HG03378 (cell line): ENCODE data around the gene TJP3.

Experiments used
- ATAC-seq: cut with Tn5 transposase; IDR thresholded peaks from one replicate; pipeline ENCODE4 v1.9.1; 2021; ENCODE audit warnings: mild to moderate bottlenecking, moderate library complexity; ENCODE audit not compliant: unreplicated experiment

Gene TJP3

DNA sequence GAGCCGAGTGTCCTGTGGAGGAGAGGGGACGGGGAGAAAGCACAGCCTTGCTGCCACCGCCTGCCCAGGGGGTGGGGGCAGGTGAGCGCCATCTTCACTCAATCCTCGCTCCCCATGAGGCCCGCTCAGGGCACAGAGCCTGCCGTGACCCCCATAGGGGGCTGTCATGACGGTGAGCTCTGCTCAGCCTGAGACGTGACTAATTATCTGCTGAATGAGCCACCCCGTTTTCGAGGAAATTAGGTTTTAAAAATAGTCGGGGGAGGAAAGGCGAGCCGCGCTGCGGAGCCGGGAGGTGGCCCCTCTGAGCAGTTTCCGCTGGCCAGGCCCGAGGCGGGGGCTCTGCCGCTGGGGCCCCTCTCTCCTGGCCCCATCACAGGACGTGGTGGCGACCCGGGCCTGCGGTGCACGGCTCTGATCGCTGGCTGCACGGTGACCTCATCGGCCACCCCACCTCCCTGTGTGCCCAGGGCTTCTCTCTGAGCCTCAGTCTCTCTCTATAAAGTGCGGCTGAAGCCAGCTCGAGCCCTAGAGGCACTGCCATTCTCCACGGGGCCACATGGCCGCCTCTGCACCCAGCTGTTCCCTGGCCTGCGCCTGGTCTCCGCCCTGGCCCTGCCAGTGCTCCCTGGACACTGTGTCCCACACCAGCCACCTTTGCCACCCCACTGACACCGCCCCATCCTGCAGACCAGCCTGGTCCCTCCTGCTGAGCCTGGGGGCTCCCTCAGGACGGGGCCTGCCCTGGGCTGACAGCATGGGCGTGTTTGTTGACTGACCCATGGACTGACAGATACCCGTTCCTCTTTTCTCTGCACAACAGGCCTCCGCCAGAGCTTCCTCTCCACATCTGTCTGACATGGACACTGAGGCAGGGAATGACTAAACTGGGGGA lies 36.3 kb upstream of the TJP3 start:
- ATAC-seq, result no peak

DNA sequence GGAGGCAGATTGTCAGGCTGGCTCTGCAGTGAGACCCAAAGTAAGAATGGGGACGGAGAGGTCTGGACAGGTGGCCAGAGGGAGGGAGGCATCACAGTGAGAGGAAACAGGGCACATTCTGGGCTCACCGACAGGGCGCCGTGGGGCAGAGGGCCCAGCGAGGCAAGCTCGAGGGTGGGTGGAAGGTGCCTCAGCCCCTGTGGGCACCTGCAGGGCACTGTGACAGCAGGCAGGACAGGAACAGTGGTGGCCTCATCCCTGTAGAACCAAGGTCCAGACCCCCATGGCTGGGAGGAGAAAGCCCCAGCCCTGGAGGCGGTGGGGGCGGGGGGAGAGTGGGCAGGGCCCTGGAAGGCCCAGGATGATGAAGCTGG lies 35.6 kb upstream of the TJP3 start:
- no peak for ATAC-seq

DNA sequence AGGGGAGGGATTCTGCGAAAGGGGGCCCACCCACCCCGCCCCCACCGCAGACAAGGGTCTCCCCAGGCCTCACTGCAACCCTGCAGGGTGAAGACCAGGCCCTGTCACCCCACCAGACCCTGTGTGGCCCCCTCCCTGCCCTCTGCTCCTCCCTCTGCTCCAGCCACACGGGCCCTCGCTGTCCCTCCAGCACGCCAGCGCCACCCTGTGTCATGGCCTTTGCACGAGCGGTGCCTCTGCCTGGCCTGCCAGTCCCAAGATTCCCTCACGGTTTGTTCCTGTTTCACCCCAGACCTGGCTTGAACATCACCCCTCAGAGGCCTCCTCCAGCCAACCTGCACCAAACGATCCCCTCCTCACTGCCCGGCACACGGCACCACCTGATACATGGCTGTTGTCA lies 35.2 kb upstream of the TJP3 start:
- ATAC-seq, result no peak

DNA sequence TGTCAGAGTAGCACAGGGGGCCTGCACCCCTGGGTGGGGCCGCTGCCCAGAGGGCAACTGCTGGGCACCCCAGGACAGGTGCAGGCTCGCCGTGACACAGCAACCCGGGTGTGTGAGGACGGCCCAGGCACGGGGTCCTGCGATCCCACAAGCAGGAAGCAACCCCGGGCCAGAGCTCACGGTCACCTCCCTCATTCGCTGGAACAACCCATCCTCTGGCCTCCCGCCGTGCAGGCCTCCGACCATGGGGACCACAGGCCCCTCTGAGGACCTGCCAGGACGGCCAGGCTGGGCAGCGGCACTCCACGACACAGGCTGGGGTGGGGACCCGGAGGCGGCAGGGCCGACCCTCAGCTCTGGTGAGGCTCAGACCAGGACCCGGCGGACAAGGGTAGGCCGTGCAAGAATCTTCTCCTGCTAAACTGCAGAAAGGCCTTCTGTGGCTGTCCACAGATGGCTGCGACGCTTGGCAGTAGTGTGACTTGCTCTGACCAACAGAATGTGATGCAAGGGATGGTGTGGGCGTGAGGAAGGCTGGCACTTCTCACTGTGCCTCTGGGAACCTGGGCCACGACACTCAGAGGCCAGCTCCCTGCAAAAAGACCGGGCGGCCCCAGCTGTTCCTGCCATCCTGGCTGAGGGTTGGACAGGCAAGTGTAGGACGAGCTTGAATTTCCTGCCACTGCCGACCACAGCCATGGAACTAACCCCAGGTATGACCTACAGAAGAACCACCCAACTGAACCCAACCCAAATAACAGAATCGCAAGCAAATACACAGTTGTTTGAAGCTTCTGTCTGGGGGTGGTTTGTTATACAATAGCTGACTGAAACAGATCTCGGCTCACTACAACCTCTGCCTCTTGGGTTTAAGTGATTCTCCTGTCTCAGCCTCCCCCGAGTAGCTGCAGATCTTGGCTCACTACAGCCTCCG lies 34.4 kb upstream of the TJP3 start:
- ATAC-seq, result no peak

DNA sequence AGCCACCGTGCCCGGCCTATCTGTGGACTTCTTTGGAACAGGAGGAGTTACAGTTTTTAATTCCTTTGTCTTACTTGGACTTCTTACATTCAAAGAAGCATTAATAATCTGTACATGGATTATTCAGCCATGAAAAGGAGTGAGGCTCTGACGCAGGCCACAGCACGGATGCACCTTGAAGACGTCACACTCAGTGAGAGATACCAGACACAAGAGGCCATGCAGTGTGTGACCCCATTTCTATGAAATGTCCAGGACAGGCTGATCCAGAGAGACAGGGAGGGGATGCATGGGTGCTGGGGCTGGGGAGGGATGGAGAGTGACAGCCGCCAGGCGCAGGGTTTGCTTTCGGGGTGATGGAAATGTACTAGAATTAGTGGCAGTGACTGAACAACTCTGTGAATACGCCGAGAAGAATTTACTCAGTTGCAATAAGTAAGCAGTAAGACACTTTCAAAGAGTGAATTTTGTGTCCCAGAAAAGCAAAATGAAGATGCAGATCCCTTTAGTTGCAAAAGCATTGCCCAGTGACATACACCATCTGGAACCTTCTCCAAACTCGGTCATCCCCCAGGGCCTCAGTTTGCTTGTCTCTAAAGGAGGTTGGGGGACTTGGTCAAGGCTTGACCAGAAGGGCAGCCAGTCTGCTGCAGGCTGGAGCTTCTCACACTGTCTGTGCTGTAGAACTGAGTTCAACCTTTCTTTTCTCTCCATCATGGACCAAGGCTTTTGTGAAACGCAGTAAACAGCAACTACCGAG lies 33.2 kb upstream of the TJP3 start:
- no peak for ATAC-seq

DNA sequence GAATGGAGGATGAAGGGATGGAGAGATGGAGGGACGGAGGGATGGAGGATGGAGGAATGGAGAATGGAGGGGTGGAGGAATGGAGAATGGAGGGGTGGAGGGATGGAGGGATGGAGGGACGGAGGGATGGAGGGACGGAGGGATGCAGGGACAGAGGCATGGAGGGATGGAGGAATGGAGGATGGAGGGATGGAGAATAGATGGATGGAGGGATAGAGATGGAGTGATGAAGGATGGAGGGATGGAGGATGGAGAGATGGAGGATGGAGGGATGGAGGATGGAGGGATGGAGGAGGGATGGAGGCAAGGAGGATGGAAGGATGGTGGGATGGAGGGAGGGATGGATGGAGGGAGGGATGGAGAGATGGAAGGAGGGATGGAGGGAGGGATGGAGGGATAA lies 30.0 kb upstream of the TJP3 start:
- no peak for ATAC-seq

DNA sequence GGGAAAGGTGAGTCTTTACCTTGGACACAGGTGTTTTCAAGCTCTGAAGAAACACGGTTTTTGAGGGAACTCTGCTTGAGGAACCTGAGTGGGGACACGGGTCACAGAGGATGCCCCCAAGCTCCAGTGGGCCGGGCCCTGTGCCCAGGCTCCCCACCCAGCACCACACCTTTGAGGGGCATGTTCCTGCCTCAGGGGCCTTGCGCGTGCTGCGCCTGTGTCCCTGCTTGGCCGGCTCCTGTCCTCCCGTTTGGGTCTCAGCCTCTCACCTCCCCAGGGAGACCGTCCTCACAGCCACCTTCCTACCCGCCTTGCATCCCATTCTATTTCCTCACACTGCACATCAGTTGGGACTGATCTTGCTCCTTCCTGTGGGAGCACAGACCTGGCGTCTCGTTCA lies 29.0 kb upstream of the TJP3 start:
- ATAC-seq, result no peak

DNA sequence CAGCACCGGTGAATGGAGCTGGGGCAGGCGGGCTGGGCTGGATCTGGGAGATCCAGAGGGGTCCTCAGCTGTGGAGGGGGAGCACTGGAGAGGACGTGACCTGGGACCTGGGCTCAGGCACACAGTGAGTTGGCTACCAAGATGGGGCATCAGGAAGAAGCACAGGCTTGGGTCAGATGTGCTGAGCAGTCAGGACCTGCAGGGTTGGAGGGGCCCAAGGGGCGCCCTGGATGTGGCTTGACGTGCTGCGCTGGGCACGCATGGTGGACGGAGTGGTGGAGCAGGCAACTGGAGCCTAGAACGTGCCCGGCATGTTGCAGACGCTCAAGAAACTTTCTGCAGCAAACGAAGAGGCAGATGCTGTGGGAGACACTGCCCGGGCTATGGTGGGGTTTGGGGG lies 28.6 kb upstream of the TJP3 start:
- no peak for ATAC-seq

DNA sequence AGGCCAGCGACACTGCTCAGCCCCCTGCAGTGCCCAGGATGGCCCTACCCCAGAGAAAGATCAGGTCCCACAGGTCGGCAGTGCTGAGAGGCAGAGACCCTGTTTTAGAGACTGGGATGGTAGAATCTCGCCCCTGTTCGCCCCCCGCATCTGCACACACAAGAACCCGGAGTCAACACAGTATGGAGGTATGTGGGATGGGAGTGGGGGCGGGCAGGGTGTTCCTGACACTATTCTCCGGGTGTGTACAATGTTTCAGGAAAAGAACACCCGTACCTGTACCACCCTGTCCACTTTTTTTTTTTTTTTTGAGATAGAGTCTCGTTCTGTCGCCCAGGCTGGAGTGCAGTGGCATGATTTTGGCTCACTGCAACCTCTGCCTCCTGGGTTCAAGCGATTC lies 27.2 kb upstream of the TJP3 start:
- ATAC-seq, result no peak

DNA sequence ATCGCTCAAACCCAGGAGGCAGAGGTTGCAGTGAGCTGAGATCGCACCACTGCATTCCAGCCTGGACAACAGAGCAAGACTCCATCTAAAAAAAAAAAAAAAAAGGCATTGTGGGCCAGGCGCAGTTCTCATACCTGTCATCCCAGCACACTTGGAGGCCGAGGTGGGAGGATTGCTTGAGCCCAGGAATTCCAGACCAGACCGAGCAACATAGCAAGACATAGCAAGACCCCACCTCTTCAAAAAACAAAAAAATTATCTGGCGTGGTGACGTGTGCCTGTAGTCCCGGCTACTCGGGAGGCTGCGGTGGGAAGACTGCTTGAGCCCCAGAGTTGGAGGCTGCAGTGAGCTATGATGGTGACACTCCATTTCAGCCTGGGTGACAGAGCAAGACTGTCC lies 25.9 kb upstream of the TJP3 start:
- no peak for ATAC-seq

DNA sequence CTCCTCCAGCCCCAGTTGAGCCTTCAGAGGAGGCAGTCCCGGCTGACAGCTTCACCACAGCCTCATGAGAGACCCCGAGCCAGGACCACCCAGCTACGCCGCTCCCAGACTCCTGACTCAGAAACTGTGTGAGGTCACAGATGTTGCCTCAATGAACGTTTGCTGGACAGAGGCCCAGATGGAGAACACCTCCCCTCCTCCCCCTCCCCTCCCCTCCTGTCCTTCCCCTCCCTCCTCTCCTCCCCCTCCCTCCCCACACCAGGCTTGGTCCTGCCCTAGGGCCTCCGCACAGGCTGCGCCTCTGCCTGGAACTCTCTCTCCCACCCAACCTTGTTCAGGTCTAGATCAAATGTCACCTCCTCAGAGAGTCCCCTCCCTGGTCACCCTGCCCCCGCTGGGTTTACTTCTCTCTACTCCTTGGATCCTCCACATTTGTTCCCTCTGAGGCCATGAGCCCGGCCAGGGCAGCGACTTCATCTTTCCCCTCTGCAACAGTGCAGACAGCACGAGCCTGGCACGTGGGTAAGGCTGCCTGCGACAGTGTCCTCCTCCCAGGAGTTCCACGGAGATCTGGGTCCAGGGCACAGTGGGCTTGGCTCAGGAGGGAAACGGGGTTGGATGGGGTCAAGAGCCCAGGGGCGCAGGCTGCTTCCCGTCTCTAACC lies 25.3 kb upstream of the TJP3 start:
- ATAC-seq, result no peak

DNA sequence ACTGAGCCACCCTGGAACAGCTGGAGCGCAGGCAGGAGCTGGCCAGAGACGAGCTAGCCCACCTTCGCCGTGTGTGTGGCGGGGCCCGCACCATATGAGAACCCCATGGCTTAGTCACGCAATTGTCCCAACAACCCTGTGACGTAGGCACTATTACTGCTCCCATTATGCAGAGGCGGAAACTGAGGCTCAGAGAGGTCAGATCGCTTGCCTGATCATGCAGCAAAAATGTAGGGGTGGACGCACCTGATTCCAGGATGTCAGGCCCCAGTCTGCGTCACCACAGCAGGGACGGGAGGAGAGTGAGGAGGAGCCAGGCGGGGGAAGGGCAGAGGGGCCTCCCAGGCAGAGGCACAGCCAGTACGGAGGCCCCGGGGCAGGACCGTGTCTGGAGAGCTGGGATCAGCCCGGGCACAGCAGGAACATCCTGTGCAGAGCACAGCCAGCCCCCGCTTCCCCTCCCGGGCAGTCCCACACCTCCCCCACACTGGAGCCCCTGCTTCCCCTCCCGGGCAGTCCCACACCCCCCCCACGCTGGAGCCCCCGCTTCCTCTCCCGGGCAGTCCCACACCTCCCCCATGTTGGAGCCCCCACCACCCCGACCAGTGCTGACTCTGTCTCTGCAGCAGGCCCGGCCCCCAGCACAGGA lies 24.7 kb upstream of the TJP3 start:
- no peak for ATAC-seq

DNA sequence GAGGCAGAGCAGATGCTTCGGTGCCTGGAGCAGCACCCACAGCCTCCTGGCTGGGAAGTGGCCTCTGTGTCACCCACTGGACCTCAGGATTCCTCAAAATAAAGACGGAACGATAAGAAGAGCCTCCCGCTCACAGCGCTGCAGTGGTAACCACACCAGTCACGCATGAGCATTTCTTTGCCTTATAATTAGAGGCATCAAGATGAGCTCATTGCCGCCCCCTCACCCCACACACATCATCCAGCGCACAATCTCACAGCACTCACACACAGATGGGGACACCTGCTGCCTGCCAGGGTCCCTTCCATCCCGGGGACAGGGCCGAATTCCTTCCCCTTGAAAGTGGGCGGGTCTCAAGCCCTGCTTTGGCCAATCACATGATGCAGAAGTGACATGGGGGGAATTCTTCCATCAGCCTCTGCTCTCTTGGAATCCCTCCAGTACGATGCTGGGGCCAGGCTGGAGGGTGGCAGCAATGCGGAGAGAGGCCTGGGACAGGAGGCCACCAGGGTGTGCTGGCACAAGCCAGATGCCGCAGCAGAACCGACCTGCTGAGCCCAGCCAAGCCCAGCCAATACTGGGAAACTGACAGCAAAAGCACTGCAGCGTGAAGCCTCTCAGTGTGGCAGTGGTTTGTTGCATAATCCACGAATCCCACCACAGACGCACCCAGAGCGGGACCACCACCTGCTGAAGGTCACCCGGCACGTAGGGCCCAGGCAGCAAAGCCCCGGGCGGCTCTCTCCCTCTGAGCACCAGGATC lies 23.9 kb upstream of the TJP3 start:
- ATAC-seq, result no peak

DNA sequence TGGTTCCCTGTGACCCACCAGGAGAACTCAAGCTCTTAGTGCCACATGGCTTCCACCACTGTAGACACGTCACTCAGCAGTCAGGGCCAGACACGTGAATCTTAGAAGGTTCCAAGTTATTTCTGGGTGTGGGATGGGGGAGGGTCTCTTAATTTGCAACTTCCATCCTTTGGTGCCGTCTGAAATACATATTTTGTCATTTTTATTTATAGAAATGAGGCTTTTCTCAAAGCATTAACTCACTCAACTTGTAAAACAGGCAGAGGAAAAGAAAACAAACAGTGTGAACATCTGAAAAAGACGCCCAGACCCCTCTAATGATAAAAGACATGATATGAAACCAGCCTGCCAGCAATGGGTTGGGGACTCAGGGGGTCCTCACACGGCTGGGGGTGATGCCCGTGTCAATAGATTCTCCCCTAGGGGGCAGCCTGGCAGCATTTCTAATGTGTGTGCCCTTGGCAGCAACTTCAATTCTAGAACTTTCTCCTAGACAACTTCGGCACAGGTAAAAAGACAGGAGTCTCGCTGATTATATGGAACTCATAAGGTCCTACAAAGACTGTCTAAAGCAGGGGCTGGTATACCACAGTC lies 23.3 kb upstream of the TJP3 start:
- ATAC-seq, result no peak

DNA sequence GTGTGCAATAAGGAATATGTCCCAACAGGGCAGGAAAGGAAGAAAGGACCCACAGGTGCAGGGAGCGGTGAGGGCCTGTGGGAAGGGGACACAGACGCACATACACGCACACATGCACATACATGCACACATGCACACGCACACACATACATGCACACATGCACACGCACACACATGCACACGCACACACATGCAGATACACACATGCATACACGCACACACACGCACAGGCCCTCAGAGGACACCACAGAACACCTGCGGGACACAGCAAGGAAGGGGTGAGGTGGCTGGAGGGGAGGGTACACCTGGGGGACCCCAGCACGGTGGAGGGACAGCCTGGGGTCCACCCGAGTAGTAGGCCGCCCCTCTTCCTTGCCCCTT lies 20.8 kb upstream of the TJP3 start:
- ATAC-seq, result no peak

DNA sequence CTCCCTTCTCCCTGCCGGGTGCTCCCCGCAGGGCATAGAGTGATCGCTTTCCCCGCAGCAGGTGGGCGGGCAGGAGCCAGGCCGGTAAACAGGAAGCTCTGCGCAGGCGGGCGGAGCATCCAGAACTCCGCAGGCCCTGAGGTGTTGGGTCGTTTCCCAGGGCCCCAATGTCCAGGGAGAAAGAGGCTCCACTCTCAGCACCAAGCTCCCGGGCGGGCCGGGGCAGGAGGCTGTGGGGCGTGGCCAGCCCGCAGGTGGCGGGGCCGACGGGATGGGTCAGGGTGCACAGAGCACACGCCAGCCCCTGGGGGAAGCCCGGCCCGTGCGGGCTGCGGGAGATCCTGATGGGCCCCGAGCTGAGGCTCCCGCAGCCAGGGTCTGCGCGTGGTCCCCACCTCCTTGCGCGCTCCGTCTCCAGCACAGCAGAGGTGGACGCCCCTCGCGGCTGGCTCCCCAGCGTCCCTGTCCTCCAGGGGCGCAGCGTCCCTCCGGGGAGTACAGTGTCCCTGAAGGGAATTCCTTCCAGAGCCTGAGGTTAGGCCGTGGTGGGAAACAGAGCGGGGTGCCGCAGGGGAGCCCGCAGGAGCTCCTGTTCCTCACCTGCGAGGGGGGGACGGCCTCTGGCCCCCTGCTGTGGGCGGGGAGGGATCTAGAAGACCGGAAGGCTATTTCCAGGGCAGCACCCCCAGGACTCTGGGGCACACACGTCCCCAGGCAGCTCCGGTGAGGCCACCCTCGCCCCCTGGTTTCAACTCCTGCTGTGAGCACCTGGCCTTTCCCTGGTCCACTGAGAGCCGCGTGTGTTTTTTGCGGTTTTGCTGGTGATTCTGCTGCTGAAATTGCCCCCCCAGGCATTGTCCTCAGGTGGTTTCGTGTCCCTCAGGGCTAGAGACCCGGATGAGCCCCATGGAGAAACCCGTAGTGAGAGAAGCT lies 20.1 kb upstream of the TJP3 start:
- no peak for ATAC-seq

DNA sequence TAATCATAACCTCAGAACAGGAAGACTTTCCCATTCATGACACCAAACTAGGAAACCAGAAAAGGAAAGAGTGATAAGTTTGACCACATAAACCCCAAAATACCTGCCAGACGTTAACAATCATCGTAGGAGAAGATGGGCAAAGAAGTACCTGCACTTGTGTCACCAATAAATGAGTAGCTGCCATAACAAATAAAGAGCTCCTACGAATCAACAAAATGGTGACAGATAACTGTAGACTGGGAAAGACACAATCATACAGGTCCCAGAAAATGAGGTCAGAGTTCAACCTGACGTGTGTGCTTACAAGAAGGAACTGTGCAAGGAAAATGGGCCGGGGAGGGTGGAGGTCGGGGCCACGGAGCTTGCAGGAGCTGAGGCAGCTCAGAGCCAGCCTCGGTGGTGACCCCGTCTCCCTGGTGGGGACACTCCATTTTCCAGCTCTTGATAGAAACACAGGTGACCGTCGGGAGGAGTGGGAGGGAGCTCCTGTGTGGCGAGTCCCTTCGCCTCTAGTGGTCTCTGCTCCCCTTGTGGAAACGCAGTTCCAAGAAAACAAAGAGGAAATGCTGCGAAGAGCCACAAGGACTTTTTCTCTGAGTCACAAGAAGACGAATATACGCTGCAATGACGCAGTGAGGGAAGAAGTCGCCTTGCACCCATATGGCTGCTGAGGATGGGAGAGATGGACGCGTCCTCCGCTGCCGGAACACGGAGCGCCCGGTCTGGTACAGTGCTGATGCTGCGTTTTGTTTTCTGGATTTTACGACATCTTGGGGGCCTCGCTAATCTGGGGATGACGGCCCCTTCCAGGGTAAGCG lies 17.4 kb upstream of the TJP3 start:
- no peak for ATAC-seq
